Measurements from ENCODE around the gene SLC44A3.

GRCh38 chr1:94901841-94902240 lies 81.7 kb downstream of the SLC44A3 start:
- no peak for TF ChIP-seq CTCF (IDR thresholded peaks at IDR 0.05)
- no peak for TF ChIP-seq POLR2A (IDR thresholded peaks at IDR 0.05)

Measured in adrenal gland (tissue), 5 donors.